Prostate gland (tissue), 2 donors: ENCODE data around the gene PLCH2.

Experiments
- CTCF ChIP-seq, 4 experiments: fragments of 200-600 bp in 2 of 4; fragments of 450-650 bp in 2 of 4; sonication (generic) in 2 of 4; IDR thresholded peaks; 1 replicate in 3 of 4; 2 replicates in 1 of 4; pipeline ENCODE4 v1.5.1; 2016 to 2019; ENCODE audit warnings: antibody characterized with exemption in 4 of 4, mild to moderate bottlenecking in 2 of 4, moderate library complexity in 2 of 4
- POLR2A ChIP-seq: fragments of 450-650 bp; IDR thresholded peaks from one replicate; pipeline ENCODE4 v1.6.1; 2016; ENCODE audit warnings: antibody characterized with exemption, mild to moderate bottlenecking

- TF ChIP-seq CTCF (IDR thresholded peaks at IDR 0.05), result no peak
- TF ChIP-seq POLR2A, result no peak
Measured at GRCh38 chr1:2480236-2480985, 4.3 kb downstream of the PLCH2 start.
